Endometrium (tissue), 2 donors: Measurements from ENCODE around the gene FAM204A.

Experiments
- FAIRE-seq: peaks from 2 replicates; lab custom pipeline; 2012; peaks lifted over from hg19 to GRCh38; lab: Jason Lieb, UNC
- donor health status: control.
- donor health status: control.

FAM204A gene

GRCh38 chr10:118277871-118278270, 64.3 kb downstream of the FAM204A start:
- FAIRE-seq: no peak

- FAIRE-seq: no peak
Measured at GRCh38 chr10:118276727-118277126, 65.4 kb downstream of the FAM204A start.

- FAIRE-seq: no peak
Measured at GRCh38 chr10:118276204-118276603, 65.9 kb downstream of the FAM204A start.

- no peak for FAIRE-seq
Measured at GRCh38 chr10:118273662-118274061, 68.5 kb downstream of the FAM204A start.

- no peak for FAIRE-seq
Measured at GRCh38 chr10:118272767-118273166, 69.4 kb downstream of the FAM204A start.

- FAIRE-seq: no peak
Measured at GRCh38 chr10:118272149-118272721, 69.9 kb downstream of the FAM204A start.

- no peak for FAIRE-seq
Measured at GRCh38 chr10:118271671-118272070, 70.5 kb downstream of the FAM204A start.

GRCh38 chr10:118266098-118266748, 75.9 kb downstream of the FAM204A start:
- FAIRE-seq: no peak

GRCh38 chr10:118264838-118265470, 77.2 kb downstream of the FAM204A start:
- no peak for FAIRE-seq

- FAIRE-seq: no peak
Measured at GRCh38 chr10:118264252-118264651, 77.9 kb downstream of the FAM204A start.

GRCh38 chr10:118262538-118262937, 79.6 kb downstream of the FAM204A start:
- no peak for FAIRE-seq

- no peak for FAIRE-seq
Measured at GRCh38 chr10:118259288-118259906, 82.7 kb downstream of the FAM204A start.

GRCh38 chr10:118258285-118258684, 83.8 kb downstream of the FAM204A start:
- FAIRE-seq: no peak

- no peak for FAIRE-seq
Measured at GRCh38 chr10:118256825-118257570, 85.1 kb downstream of the FAM204A start.

GRCh38 chr10:118256209-118256608, 85.9 kb downstream of the FAM204A start:
- FAIRE-seq: no peak

- no peak for FAIRE-seq
Measured at GRCh38 chr10:118255355-118255754, 86.8 kb downstream of the FAM204A start.

GRCh38 chr10:118254654-118255053, 87.5 kb downstream of the FAM204A start:
- no peak for FAIRE-seq

GRCh38 chr10:118253397-118253796, 88.7 kb downstream of the FAM204A start:
- no peak for FAIRE-seq

- no peak for FAIRE-seq
Measured at GRCh38 chr10:118251791-118252190, 90.3 kb downstream of the FAM204A start.

- FAIRE-seq: no peak
Measured at GRCh38 chr10:118249714-118250113, 92.4 kb downstream of the FAM204A start.
